HepG2 (cell line): Measurements from ENCODE around the gene DNAJC4. TPM values are rescaled to one million over a fixed set of nuclear protein-coding genes. Genes with fewer than 3 reads are reported as not detected.

ENCODE experiments used
- ARID4A ChIP-seq: sonication (generic); formaldehyde crosslinking; IDR thresholded peaks from 2 replicates; pipeline ENCODE4 v1.5.0; 2020; ENCODE audit warnings: mild to moderate bottlenecking, missing genetic modification reagents, borderline replicate concordance
- ASH2L ChIP-seq: fragments of 300-600, 200-600 bp; sonication (generic); IDR thresholded peaks from 2 replicates; pipeline ENCODE4 v1.7.0; 2017; ENCODE audit warnings: low read depth, mild to moderate bottlenecking, moderate library complexity, mixed read lengths, low read length; ENCODE audit not compliant: insufficient read length
- CHD2 ChIP-seq: IDR thresholded peaks from 2 replicates; pipeline ENCODE4 v1.6.1; 2011; ENCODE audit warnings: low read depth, low read length, improper control_type of control experiment
- CREBL2 ChIP-seq: sonication (generic); formaldehyde crosslinking; IDR thresholded peaks from 2 replicates; pipeline ENCODE4 v1.8.1; 2023; ENCODE audit warnings: missing genetic modification reagents, mild to moderate bottlenecking, borderline replicate concordance
- GABPB1 ChIP-seq: IDR thresholded peaks from 2 replicates; pipeline ENCODE4 v1.6.1; 2016; ENCODE audit warnings: mild to moderate bottlenecking, missing genetic modification reagents, moderate library complexity, missing compliant biosample characterization
- LCORL ChIP-seq, 2 experiments: fragments of 450-650 bp in 1 of 2; sonication (generic) in 1 of 2; formaldehyde crosslinking in 1 of 2; IDR thresholded peaks; 2 replicates each; pipeline versions ENCODE4 v1.5.0 to v1.6.1; 2017 to 2020; ENCODE audit warnings: antibody characterized with exemption in 1 of 2, missing genetic modification reagents in 1 of 2
- MED1 ChIP-seq: sonication (generic); formaldehyde crosslinking; IDR thresholded peaks from 2 replicates; pipeline ENCODE4 v1.4.0; 2020; ENCODE audit warnings: missing genetic modification reagents
- MXI1 ChIP-seq: IDR thresholded peaks from 3 replicates; pipeline ENCODE4 v1.6.1; 2012; ENCODE audit warnings: low read depth, low read length, inconsistent platforms, borderline replicate concordance
- PAX8 ChIP-seq: sonication (generic); formaldehyde crosslinking; IDR thresholded peaks from 2 replicates; pipeline ENCODE4 v1.8.0; 2022; ENCODE audit warnings: mild to moderate bottlenecking, missing genetic modification reagents, borderline replicate concordance
- POGZ ChIP-seq: sonication (generic); formaldehyde crosslinking; IDR thresholded peaks from 2 replicates; pipeline ENCODE4 v1.4.0; 2020; ENCODE audit warnings: mild to moderate bottlenecking, missing genetic modification reagents
- RBM39 ChIP-seq: fragments of 200-400 bp; formaldehyde crosslinking; IDR thresholded peaks from one replicate; pipeline ENCODE4 v1.6.1; 2018; ENCODE audit warnings: antibody characterized with exemption, mild to moderate bottlenecking, low read depth, low read length; ENCODE audit not compliant: poor library complexity, severe bottlenecking
- RXRB ChIP-seq: IDR thresholded peaks from 2 replicates; pipeline ENCODE4 v1.6.1; 2016; ENCODE audit warnings: borderline replicate concordance, missing genetic modification reagents, missing compliant biosample characterization
- SATB2 ChIP-seq: sonication (generic); formaldehyde crosslinking; IDR thresholded peaks from 2 replicates; pipeline ENCODE4 v1.5.0; 2020; ENCODE audit warnings: missing genetic modification reagents
- ZBTB7A ChIP-seq: sonication (generic); formaldehyde crosslinking; IDR thresholded peaks from 2 replicates; pipeline ENCODE4 v1.8.0; 2022; ENCODE audit warnings: mild to moderate bottlenecking, missing genetic modification reagents
- ZBTB7B ChIP-seq: sonication (generic); formaldehyde crosslinking; IDR thresholded peaks from 2 replicates; pipeline ENCODE4 v1.4.0; 2020; ENCODE audit warnings: missing genetic modification reagents
- ZC3H4 ChIP-seq: sonication (generic); formaldehyde crosslinking; IDR thresholded peaks from 2 replicates; pipeline ENCODE4 v1.4.0; 2020; ENCODE audit warnings: missing genetic modification reagents, borderline replicate concordance
- ZFY ChIP-seq: sonication (generic); formaldehyde crosslinking; IDR thresholded peaks from 2 replicates; pipeline ENCODE4 v1.4.0; 2020; ENCODE audit warnings: missing genetic modification reagents
- ZFYVE20 ChIP-seq: sonication (generic); formaldehyde crosslinking; IDR thresholded peaks from 2 replicates; pipeline ENCODE4 v1.8.0; 2023; ENCODE audit warnings: low read depth, mild to moderate bottlenecking, moderate library complexity, missing genetic modification reagents, borderline replicate concordance
- ZMYM3 ChIP-seq: sonication (generic); formaldehyde crosslinking; IDR thresholded peaks from 2 replicates; pipeline ENCODE4 v1.5.1; 2020; ENCODE audit warnings: mild to moderate bottlenecking, missing genetic modification reagents
- ZNF18 ChIP-seq: sonication (generic); formaldehyde crosslinking; IDR thresholded peaks from 2 replicates; pipeline ENCODE4 v1.8.0; 2022; ENCODE audit warnings: mild to moderate bottlenecking, missing genetic modification reagents; ENCODE audit not compliant: insufficient replicate concordance
- ZNF431 ChIP-seq: sonication (generic); formaldehyde crosslinking; IDR thresholded peaks from 2 replicates; pipeline ENCODE4 v1.9.0; 2022; ENCODE audit warnings: missing genetic modification reagents, low read depth, mild to moderate bottlenecking, borderline replicate concordance
- ZNF501 ChIP-seq: sonication (generic); formaldehyde crosslinking; IDR thresholded peaks from 2 replicates; pipeline ENCODE4 v1.5.1; 2020; ENCODE audit warnings: mild to moderate bottlenecking, moderate library complexity, missing genetic modification reagents
- ZNF670 ChIP-seq: sonication (generic); formaldehyde crosslinking; IDR thresholded peaks from 2 replicates; pipeline ENCODE4 v1.8.0; 2022; ENCODE audit warnings: mild to moderate bottlenecking, missing genetic modification reagents, borderline replicate concordance
- polyA plus RNA-seq, 8 experiments: library from polyadenylated mRNA; depleted of rRNA in 3 of 8; stranded (reverse) in 7 of 8; unstranded in 1 of 8; fragments of >200 nt; fragmentation: Illumina TruSeq in 4 of 8; extraction: Trizol in 4 of 8; gene quantifications; 2 replicates each; pipeline versions ENCODE4 v1.2.1 to v1.2.3, GENCODE V29; 2011 to 2016; ENCODE audit warnings: low read depth in 4 of 8, missing spikeins in 1 of 8, mixed read lengths in 1 of 8; ENCODE audit not compliant: insufficient read depth in 1 of 8
- total RNA-seq, 5 experiments: library from RNA; depleted of rRNA; stranded (reverse); fragments of >200 nt; fragmentation: Illumina TruSeq; extraction: Trizol; gene quantifications; 2 replicates each; pipeline ENCODE4 v1.2.3, GENCODE V29; 2016; ENCODE audit warnings: low read depth in 1 of 5

The DNAJC4 gene
- total and polyA plus RNA-seq, 2 of the 13 experiments (the other 11 are each of a cell fraction or from before 2014, with no cell fraction given): 10.3 to 60.8 TPM

GRCh38 chr11:64230171-64230984 is at the start of gene DNAJC4 (continued):
- TF ChIP-seq MXI1: peak; percentile 84; the same call in 1 of the 3 replicates
- peak; percentile 58; the same call in 1 of the 2 replicates for TF ChIP-seq SATB2 (CRISPR knock-in tag)
- peak; percentile 93 for TF ChIP-seq ZBTB7A (CRISPR knock-in tag)
- peak; percentile 61; the same call in 1 of the 2 replicates for TF ChIP-seq ZFY (CRISPR knock-in tag)
- TF ChIP-seq ZFYVE20 (CRISPR knock-in tag): no peak
- no peak for TF ChIP-seq POGZ (CRISPR knock-in tag)
- peak; percentile 74 for TF ChIP-seq ZNF18 (CRISPR knock-in tag)
- TF ChIP-seq RBM39: peak; percentile 85
- TF ChIP-seq LCORL (IDR thresholded peaks at IDR 0.05): no peak
- TF ChIP-seq LCORL (CRISPR knock-in tag; IDR thresholded peaks at IDR 0.05): peak; percentile 65; the same call in 1 of the 2 replicates
- TF ChIP-seq ZNF670: no peak
- TF ChIP-seq ZMYM3 (CRISPR knock-in tag): no peak
- no peak for TF ChIP-seq CREBL2 (CRISPR knock-in tag)
- TF ChIP-seq ARID4A (CRISPR knock-in tag): peak; percentile 64
- no peak for TF ChIP-seq PAX8 (CRISPR knock-in tag)
- TF ChIP-seq ZNF501 (CRISPR knock-in tag): peak; percentile 76
- TF ChIP-seq ZBTB7B: peak; percentile 85
- TF ChIP-seq RXRB: 0 out of 2 replicates have a peak, but pooled peaks have one; percentile 18
- no peak for TF ChIP-seq CHD2
- TF ChIP-seq GABPB1: peak; percentile 75
- TF ChIP-seq ZC3H4: no peak
- peak; percentile 47; the same call in 1 of the 2 replicates for TF ChIP-seq MED1 (CRISPR knock-in tag)
- TF ChIP-seq ASH2L: no peak
- no peak; the same call in 1 of the 2 replicates for TF ChIP-seq ZNF431 (CRISPR knock-in tag)
